HG03571 (cell line): Measurements from ENCODE around the gene SQSTM1.

Source experiments
- ATAC-seq: cut with Tn5 transposase; IDR thresholded peaks from one replicate; pipeline ENCODE4 v1.9.1; 2021; ENCODE audit not compliant: unreplicated experiment

The SQSTM1 gene

GRCh38 chr5:179872055-179872827 lies 51.5 kb downstream of the SQSTM1 start:
- ATAC-seq, result no peak

GRCh38 chr5:179872828-179873575 lies 52.3 kb downstream of the SQSTM1 start:
- ATAC-seq, result no peak

GRCh38 chr5:179873588-179874110 lies 52.9 kb downstream of the SQSTM1 start:
- ATAC-seq, result no peak

GRCh38 chr5:179874136-179874535 lies 53.4 kb downstream of the SQSTM1 start:
- ATAC-seq, result no peak

- no peak for ATAC-seq
These were observed 54.0 kb downstream of the SQSTM1 start for GRCh38 chr5:179874536-179875292.

GRCh38 chr5:179875741-179876609 lies 55.3 kb downstream of the SQSTM1 start:
- ATAC-seq, result no peak

GRCh38 chr5:179876610-179876952 lies 55.9 kb downstream of the SQSTM1 start:
- ATAC-seq, result no peak

- ATAC-seq, result no peak
These were observed 57.7 kb downstream of the SQSTM1 start for GRCh38 chr5:179878222-179879002.

GRCh38 chr5:179879003-179879689 lies 58.4 kb downstream of the SQSTM1 start:
- ATAC-seq, result no peak

GRCh38 chr5:179879690-179880010 lies 58.9 kb downstream of the SQSTM1 start:
- ATAC-seq, result no peak

GRCh38 chr5:179880066-179880650 lies 59.5 kb downstream of the SQSTM1 start:
- ATAC-seq, result no peak

- ATAC-seq, result no peak
These were observed 60.3 kb downstream of the SQSTM1 start for GRCh38 chr5:179880848-179881590.

- ATAC-seq, result no peak
These were observed 61.6 kb downstream of the SQSTM1 start for GRCh38 chr5:179882338-179882737.

GRCh38 chr5:179883163-179883562 lies 62.5 kb downstream of the SQSTM1 start:
- ATAC-seq, result no peak

GRCh38 chr5:179885491-179886090 lies 64.9 kb downstream of the SQSTM1 start:
- ATAC-seq, result no peak

- no peak for ATAC-seq
These were observed 65.6 kb downstream of the SQSTM1 start for GRCh38 chr5:179886190-179886911.

- no peak for ATAC-seq
These were observed 66.4 kb downstream of the SQSTM1 start for GRCh38 chr5:179887095-179887494.
